GM18505 (cell line): ENCODE data around the gene NAT8L.

ENCODE experiments used
- ATAC-seq: cut with Tn5 transposase; IDR thresholded peaks from one replicate; pipeline ENCODE4 v1.9.1; 2021; ENCODE audit not compliant: unreplicated experiment
- POLR2A ChIP-seq: IDR thresholded peaks from 4 replicates; pipeline ENCODE4 v1.6.1; 2011; ENCODE audit warnings: borderline replicate concordance; ENCODE audit not compliant: insufficient read depth, insufficient read length; ENCODE audit errors: extremely low read depth

NAT8L gene

GRCh38 chr4:2079006-2079405, 19.9 kb downstream of the NAT8L start:
- ATAC-seq = no peak
- TF ChIP-seq POLR2A = no peak

GRCh38 chr4:2079926-2080325, 20.8 kb downstream of the NAT8L start:
- no peak for TF ChIP-seq POLR2A
- ATAC-seq = no peak

GRCh38 chr4:2080429-2081300, 21.5 kb downstream of the NAT8L start:
- no peak for TF ChIP-seq POLR2A
- no peak for ATAC-seq

GRCh38 chr4:2081540-2081939, 22.4 kb downstream of the NAT8L start:
- no peak for ATAC-seq
- TF ChIP-seq POLR2A = no peak

- no peak for ATAC-seq
- no peak for TF ChIP-seq POLR2A
Observed at GRCh38 chr4:2082118-2082517, 23.0 kb downstream of the NAT8L start.

GRCh38 chr4:2082627-2083026, 23.5 kb downstream of the NAT8L start:
- no peak for TF ChIP-seq POLR2A
- no peak for ATAC-seq

- no peak for ATAC-seq
- TF ChIP-seq POLR2A = no peak
Observed at GRCh38 chr4:2083116-2083825, 24.1 kb downstream of the NAT8L start.

- no peak for ATAC-seq
- TF ChIP-seq POLR2A = no peak
Observed at GRCh38 chr4:2083826-2084160, 24.7 kb downstream of the NAT8L start.

GRCh38 chr4:2084316-2084715, 25.2 kb downstream of the NAT8L start:
- no peak for TF ChIP-seq POLR2A

GRCh38 chr4:2085496-2085901, 26.4 kb downstream of the NAT8L start:
- no peak for TF ChIP-seq POLR2A
- ATAC-seq = no peak

More at GRCh38 chr4:2084316-2084715, 25.2 kb downstream of the NAT8L start:
- no peak for ATAC-seq

GRCh38 chr4:2087170-2087569, 28.0 kb downstream of the NAT8L start:
- ATAC-seq = no peak
- TF ChIP-seq POLR2A = no peak

- no peak for ATAC-seq
- no peak for TF ChIP-seq POLR2A
Observed at GRCh38 chr4:2089222-2089621, 30.1 kb downstream of the NAT8L start.

GRCh38 chr4:2090642-2091041, 31.5 kb downstream of the NAT8L start:
- ATAC-seq = no peak
- TF ChIP-seq POLR2A = no peak

GRCh38 chr4:2091990-2092668, 33.0 kb downstream of the NAT8L start:
- no peak for ATAC-seq
- no peak for TF ChIP-seq POLR2A

GRCh38 chr4:2092669-2093053, 33.5 kb downstream of the NAT8L start:
- TF ChIP-seq POLR2A = no peak
- no peak for ATAC-seq

- TF ChIP-seq POLR2A = no peak
- no peak for ATAC-seq
Observed at GRCh38 chr4:2093265-2093664, 34.1 kb downstream of the NAT8L start.
